Motor neuron (in vitro differentiated cells): Measurements from ENCODE around the gene EEIG1. TPM values are rescaled to one million over a fixed set of nuclear protein-coding genes. Genes with fewer than 3 reads are reported as not detected.

Experiments used
- ATAC-seq, 8 experiments: fragments of 200-7000 bp; cut with Tn5 transposase; replicated peaks in 6 of 8; 2 replicates each; pipeline ENCODE4 v1.8.0; 2021; ENCODE audit warnings: mild to moderate bottlenecking in 8 of 8, moderate library complexity in 8 of 8
- H3K27ac ChIP-seq, 2 donors: fragments of 250-450 bp; sonication (Bioruptor Pico); 2 replicates each; pipeline ENCODE4 v1.9.0; 2021; ENCODE audit warnings: antibody characterized with exemption in 2 of 2, mild to moderate bottlenecking in 2 of 2, moderate library complexity in 1 of 2
- H3K4me1 ChIP-seq, 2 donors: fragments of 250-450 bp; sonication (Bioruptor Pico); replicated peaks in 1 of 2; 2 replicates each; pipeline ENCODE4 v1.6.1; 2021; ENCODE audit warnings: antibody characterized with exemption in 2 of 2, mild to moderate bottlenecking in 2 of 2, moderate library complexity in 1 of 2
- H3K4me3 ChIP-seq, 5 donors: fragments of 250-450 bp; sonication (Bioruptor Pico); 2 replicates each; pipeline ENCODE4 v1.9.0; 2021; ENCODE audit warnings: antibody characterized with exemption in 5 of 5, mild to moderate bottlenecking in 5 of 5, moderate library complexity in 4 of 5
- WGBS, 10 experiments: fragments of 450-650 bp; shearing (Covaris generic); methylation state at CpG; one replicate each; pipeline ENCODE4 v1.0.0; 2022; 5-methylcytosine and 5-hydroxymethylcytosine counted together
- in situ Hi-C, 9 experiments: fragments of 400-800 bp; cut with MboI; loops; one replicate each; pipeline ENCODE4 v1.15.0; 2021; ENCODE audit warnings: low sequenced_read_pairs in 9 of 9, low pct_unique_long_range_greater_than_20kb in 2 of 9; ENCODE audit not compliant: unreplicated experiment in 9 of 9
- total RNA-seq, 8 experiments: library from RNA; unstranded; fragments of 300-600 nt; gene quantifications; 2 replicates each; pipeline versions ENCODE4 v1.2.3 to v1.2.4, GENCODE V29; 2022

The EEIG1 gene
- total RNA-seq, 8 experiments from 2014 or later: 4.7 to 29.8 (median 13.3) TPM

DNA sequence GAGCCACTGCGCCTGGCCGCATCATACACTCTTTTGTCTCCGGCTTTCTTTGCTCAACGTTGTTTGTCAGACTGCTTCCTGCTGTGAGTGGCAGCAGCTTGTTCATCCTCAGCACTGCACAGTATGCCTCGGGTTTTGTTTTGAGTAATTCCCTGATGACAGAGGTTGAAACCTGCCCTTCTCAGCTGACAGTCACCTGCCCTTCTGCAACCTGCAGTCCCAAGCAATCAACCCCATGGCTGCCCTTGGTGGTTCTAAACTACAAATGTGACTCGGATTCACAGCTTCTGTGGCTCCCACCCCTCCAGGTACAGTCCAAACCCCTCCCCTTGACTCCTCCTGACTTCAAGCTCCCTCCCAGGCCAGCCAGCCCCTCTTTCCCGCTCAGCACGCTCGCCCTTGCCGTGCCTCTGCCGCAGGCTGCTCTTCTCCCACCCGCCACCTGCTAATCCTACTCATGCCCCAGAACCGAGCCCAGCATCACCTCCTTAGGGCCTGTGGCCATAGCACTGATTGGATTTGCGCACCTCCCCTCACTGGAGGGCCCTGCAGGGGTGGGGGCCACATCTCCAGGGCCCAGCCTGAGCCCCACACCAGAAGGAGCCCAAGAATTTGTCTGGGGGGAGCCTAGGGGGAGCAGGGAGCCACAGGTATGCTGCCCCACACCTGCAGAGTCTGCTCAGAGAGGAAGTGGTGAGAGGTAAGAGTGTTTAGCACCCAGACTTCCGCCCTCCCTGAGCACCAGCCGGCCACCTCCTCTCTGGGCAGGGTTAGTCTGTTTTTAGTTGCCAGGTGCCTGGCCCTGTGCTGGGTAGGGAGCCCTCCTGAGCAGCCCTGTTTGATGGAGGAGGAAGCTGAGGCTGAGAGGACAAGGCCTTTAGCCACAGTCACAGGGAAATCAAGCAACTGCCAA lies 10.1 kb downstream of the EEIG1 start:
- H3K4me3 ChIP-seq: no peak overlapping the region
- ATAC-seq: peak in 3 of 8 experiments; percentile 12 to 21 (median 13)
- in situ Hi-C loops: no loop called here
- 17 to 83% (median 25%) methylated on average over 1 to 3 of the region's 16 CpGs; no CpG with 5 or more reads in 6 of the 10 experiments for WGBS, 10 experiments
- peaks cover 95 to 97% of the 10 kb centered on the region in 2 donors for H3K4me1 ChIP-seq
- peak overlapping the region; percentile 47 to 57 for H3K27ac ChIP-seq

DNA sequence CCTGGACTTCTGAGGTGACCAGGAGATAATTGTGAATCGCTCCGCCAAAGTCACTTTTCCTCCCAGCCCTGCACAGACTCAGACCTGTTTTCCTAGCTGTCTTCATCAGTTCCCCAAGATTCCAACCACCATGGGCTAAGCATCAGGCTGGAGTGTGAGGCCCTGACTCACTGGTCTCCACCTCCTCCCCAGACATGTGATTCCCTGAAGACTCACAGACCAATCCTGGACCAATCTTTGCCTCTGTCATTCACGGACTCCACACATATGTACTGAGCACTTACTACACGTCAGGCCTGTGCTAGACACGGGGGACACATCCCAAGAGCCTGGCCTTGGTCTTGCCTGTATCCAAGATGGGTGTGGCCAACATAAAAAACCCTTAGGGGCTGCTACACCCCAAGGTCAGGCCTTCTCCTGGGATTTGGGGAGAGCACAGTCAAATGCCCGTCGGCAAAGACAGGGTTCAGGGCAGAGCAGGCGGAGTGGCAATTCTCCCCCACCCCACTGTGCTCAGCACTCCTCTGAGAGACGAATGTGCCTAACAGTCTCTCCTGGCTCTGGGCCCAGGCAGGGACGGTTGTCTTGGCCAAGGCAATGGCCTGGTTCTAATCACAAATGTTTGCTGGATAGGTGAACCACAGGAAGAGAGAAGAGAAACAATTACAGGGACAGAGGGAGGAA lies 11.9 kb downstream of the EEIG1 start:
- H3K4me3 ChIP-seq: no peak overlapping the region
- peak in 7 of 8 experiments; percentile 6 to 66 (median 15) for ATAC-seq
- H3K27ac ChIP-seq: peak overlapping the region; percentile 47 to 57
- peaks cover 93 to 97% of the 10 kb centered on the region in 2 donors for H3K4me1 ChIP-seq
- 0 to 91% (median 59%) methylated on average over 1 to 9 of the region's 10 CpGs; no CpG with 5 or more reads in 2 of the 10 experiments for WGBS, 10 experiments
- in situ Hi-C loops: no loop called here

DNA sequence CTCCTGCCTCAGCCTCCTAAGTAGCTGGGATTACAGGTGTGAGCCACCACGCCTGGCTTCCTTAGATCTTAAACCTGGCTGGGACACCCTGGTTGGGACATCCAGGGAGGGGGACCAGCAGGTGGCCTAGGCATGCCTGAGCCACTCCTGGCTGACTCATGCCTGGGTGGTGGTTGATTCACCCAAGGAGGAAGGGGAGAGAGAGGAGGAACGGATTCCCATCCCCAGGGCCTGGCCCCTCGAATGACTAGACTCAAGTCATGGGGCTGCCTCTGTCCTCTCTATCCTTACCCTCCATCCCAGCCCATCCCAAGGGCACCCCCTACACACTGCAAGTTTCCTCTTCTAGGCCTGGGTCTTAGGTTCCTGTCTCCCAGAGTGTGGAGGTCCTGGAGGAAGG lies 12.7 kb downstream of the EEIG1 start:
- in situ Hi-C loops: no loop called here
- 83 to 100% methylated on average over 1 to 2 of the region's 3 CpGs; no CpG with 5 or more reads in 8 of the 10 experiments for WGBS, 10 experiments
- Histone ChIP-seq H3K4me1 (peaks cover 93 to 97% of the 10 kb centered on the region in 2 donors), H3K4me3 (no peak overlapping the region), H3K27ac (no peak overlapping the region)
- peak in 1 of 8 experiments; percentile 2 for ATAC-seq

DNA sequence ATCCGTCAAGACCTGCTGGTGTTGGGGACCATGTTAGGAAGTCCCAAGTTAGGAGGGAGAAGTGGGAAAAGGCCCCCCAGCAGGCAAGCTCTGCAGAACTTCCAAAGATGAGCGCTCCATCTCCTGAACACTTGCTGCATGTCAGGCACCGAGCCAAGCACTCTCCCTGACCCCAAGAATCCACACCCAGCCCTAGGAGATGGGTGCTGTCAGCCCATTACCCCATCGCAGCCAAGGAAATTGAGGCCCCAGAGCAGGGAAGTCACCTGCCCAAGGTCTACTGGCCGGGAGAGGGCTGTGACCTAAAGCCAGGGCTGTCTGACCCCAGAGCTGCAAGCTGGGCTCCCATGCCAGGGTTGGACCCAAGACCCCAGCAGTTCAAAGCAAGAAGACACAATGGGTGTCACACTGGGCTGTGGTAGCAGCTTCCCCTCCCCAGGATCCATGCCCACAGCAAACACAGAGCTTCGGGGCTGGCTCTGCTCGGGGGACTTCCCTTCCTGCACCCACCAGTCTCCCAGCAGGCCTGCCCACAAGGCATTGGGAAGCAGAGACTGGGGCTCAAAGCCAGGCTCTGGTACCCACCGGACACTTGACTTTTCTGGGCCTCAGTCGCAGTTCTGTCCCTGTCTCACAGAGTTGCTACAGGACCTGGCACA lies 13.5 kb downstream of the EEIG1 start:
- Histone ChIP-seq H3K27ac (peak overlapping the region; percentile 94), H3K4me3 (no peak overlapping the region), H3K4me1 (peaks cover 93 to 97% of the 10 kb centered on the region in 2 donors)
- 70 to 100% (median 83%) methylated on average over 1 to 5 of the region's 9 CpGs; no CpG with 5 or more reads in 4 of the 10 experiments for WGBS, 10 experiments
- ATAC-seq: no peak
- in situ Hi-C loops: no loop called here

DNA sequence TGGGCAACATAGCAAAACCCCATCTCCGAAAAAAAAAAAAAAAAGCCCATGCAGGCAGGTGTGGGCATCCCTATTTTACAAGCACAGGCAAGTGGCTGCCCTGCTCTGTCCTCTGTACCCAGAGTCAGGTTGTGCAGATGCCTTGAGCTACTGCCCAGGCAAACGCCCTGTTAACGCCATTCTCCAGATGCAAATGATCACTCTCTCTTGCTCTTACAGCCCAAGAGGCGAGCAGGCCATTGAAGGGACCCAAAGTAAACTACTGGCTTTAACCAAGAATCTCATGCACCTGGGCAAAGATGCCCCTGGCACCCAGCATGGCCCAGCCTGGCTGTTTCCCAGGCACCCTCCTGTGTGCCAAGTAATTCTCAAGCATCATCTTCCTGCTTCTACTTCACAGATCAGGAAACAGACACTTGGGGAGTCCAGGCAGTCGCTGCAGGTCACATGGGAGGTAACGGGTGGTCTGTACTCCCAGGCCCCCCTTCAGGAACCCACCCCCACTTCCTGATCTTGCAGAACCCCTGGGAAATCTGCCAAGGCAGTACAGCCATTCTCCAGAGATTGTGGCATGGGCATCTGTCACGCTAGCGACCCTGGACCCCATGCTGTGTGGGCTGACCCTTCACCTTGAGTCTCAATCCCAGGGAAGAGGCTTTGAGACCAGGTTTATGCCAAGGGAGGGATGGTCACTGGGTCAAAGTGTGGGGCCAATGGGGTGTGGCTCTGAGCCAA lies 14.2 kb downstream of the EEIG1 start:
- Histone ChIP-seq H3K27ac (peak overlapping the region; percentile 94), H3K4me3 (no peak overlapping the region), H3K4me1 (peaks cover 87 to 94% of the 10 kb centered on the region in 2 donors)
- in situ Hi-C loops: no loop called here
- WGBS, 10 experiments: 52 to 100% (median 84%) methylated on average over 1 to 4 of the region's 8 CpGs; no CpG with 5 or more reads in 4 of the 10 experiments
- ATAC-seq: no peak

DNA sequence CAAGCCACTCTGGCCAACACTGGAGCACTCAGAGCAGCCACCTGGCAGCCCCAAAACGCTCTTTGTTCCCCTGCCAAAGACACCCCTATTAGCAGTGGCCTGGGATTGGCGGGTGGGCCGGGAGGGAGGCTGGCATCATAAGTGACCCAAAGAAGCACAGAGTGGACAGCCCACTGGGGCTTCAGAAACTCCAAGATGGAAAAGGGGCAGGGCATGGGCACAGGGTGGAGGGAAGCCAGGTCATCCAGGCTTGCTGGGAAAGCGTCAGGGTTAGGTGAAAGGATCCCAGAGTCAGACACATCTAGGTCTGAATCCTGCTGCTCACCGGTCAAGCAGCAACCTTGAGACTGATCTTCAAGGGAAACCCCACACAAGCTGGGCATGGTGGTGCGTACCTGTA lies 14.8 kb downstream of the EEIG1 start:
- 60 to 100% (median 100%) methylated on average over 1 to 3 of the region's 6 CpGs; no CpG with 5 or more reads in 5 of the 10 experiments for WGBS, 10 experiments
- ATAC-seq: peak in 4 of 8 experiments; percentile 1 to 3 (median 2)
- in situ Hi-C loops: no loop called here
- Histone ChIP-seq H3K27ac (peak overlapping the region; percentile 94), H3K4me1 (peaks cover 81 to 87% of the 10 kb centered on the region in 2 donors), H3K4me3 (no peak overlapping the region)

DNA sequence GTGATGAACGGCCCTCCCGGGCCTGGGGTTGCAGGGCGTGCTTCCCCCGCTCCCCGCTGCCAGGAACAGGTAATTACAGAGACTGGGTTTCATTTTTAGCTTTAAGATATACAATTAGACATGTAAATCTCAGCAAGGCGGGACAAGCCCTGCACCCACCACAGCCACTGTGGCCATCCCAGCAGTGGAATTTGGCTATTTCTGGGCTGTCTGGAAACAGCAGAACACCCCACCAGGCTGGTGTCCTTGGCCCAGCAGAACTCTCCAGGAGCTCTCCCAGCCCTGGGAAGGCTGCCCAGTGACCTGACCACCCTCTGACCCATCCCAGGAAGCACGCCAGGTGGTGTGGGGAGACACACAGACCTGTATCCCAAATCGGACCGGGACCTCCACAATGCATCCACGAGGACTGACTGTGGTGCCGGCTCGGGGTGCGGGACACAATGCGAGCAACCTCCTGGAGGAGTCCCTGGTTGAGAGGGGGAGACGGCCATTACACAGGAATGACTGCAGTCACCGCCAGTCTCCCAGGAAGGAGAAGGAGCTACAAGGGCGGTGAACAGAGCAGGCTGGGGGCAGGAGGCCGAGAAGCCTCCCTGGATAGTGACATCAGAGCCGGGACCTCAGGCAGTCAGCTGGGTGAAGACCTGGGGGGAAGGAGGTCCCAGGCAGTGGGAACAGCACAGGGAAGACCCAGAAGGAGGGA lies 17.3 kb downstream of the EEIG1 start:
- peak in 4 of 8 experiments; percentile 0 to 7 (median 4) for ATAC-seq
- Histone ChIP-seq H3K4me1 (peaks cover 66 to 72% of the 10 kb centered on the region in 2 donors), H3K27ac (peak overlapping the region; percentile 94), H3K4me3 (no peak overlapping the region)
- in situ Hi-C loops: no loop called here
- WGBS, 10 experiments: 20 to 85% (median 68%) methylated on average over 2 to 6 of the region's 19 CpGs; no CpG with 5 or more reads in 4 of the 10 experiments

DNA sequence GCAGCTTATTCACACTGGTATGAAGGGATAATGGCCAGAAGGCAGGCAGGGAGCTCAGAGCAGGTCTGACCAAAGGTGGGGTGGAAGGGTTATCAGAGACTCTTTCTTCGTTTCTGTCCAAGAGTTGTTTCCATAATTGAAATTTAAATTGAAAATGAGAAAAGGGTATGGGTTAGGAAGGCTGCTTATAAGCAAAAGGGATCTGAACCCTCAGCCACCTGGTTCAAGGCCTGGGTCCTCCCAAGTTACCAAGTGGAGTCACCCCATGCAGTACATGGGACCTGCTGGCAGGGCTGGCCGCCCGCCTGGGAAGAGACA lies 17.8 kb downstream of the EEIG1 start:
- no peak overlapping the region for H3K4me3 ChIP-seq
- peaks cover 61 to 67% of the 10 kb centered on the region in 2 donors for H3K4me1 ChIP-seq
- H3K27ac ChIP-seq: peak overlapping the region; percentile 94
- peak in 4 of 8 experiments; percentile 26 to 41 (median 37) for ATAC-seq
- in situ Hi-C loops: no loop called here
- WGBS, 10 experiments: 33 to 80% (median 50%) methylated on average over 1 to 2 of the region's 3 CpGs; no CpG with 5 or more reads in 6 of the 10 experiments

DNA sequence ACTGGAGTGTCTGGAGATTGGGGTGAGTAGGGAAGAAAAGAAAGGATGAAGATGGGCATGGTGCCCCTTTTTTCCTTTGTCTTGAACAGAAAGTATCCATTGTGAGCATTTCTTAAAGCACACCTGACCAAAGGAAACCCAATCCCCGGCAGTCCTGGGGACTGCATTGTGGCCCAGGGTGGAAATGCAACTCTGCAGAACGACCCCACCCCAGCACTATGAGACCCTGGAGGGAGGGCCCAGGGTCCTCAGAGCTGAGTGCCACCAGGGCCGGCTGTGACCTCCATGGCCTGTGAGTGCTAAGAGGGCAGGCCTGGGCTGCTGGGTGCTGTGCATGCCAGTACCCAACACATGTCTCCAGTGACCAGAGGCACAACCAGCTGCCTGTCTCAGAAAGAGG lies 18.5 kb downstream of the EEIG1 start:
- 33 to 93% (median 67%) methylated on average over 1 to 2 of the region's 3 CpGs; no CpG with 5 or more reads in 3 of the 10 experiments for WGBS, 10 experiments
- peaks cover 57 to 62% of the 10 kb centered on the region in 2 donors for H3K4me1 ChIP-seq
- H3K27ac ChIP-seq: no peak overlapping the region
- ATAC-seq: no peak
- in situ Hi-C loops: no loop called here
- H3K4me3 ChIP-seq: no peak overlapping the region

DNA sequence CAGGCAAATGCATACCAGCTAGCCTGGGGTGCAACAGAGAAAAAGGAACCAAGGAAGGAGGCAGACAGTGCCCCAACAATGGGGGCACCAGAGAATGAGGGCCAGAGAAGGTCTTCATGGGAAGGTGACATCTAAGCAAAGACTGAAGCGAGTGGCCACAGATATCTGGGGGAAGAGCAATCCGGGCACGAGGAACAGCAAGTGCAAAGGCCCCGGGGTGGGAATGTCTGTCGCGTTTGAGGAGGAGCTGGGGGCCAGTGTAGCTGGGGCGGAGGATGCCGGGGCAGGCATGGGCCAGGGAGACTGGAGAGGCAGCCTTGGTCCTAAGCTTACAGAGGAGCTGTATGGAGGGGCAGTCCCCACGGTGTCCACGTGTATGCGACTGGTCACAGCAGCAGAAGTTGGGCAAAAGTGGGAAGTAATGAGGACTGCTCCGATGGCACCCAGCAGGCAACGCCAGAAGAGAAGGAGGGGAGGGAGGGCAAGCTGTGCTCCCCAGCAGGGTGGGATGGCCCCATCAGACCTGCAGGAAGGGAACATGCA lies 19.1 kb downstream of the EEIG1 start:
- H3K4me3 ChIP-seq: no peak overlapping the region
- in situ Hi-C loops: no loop called here
- peaks cover 51 to 57% of the 10 kb centered on the region in 2 donors for H3K4me1 ChIP-seq
- no peak overlapping the region for H3K27ac ChIP-seq
- ATAC-seq: no peak
- WGBS, 10 experiments: 93 to 100% (median 100%) methylated on average over 1 to 4 of the region's 13 CpGs; no CpG with 5 or more reads in 5 of the 10 experiments

DNA sequence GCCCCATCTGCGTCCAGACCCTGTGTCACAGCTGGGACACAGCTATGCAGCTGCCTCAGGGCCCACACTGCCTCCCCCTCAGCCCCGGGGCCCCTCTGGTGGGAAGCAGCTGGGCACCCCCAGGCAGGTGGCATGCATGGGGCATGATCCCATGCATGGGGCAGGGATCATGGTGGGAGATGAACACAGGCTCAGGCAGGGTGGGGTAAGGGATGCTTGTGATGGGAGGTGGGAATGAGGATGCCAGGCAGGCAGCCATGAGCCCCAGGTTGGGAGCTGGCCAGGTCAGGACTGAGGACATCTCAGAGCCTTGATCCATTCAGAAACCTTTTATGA lies 19.7 kb downstream of the EEIG1 start:
- Histone ChIP-seq H3K27ac (no peak overlapping the region), H3K4me3 (no peak overlapping the region), H3K4me1 (peaks cover 46 to 51% of the 10 kb centered on the region in 2 donors)
- no CpG with 5 or more reads among the region's 2 CpGs for WGBS, 10 experiments
- ATAC-seq: no peak
- in situ Hi-C loops: no loop called here
